ENCODE results near the gene TAS1R1.

DNA sequence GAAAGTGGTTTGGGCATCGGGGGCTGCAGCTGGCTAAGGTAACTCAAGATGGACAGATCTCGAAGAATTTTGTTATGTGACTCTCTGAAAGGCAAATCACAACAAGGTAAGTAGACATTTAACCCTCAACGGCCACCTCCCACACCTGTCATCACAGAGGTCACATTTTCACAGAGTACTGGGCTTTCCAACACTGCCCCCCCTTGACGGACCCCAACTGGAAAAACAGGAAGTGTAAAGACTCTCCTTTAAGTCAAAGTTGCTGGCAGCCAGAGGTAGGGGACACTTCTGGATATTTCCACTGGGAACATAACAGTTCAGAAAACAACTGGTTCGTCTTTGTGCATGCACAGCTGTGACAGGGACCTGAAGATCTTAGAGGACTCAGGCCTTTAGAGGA is 23.1 kb upstream of the TAS1R1 start:
- TF ChIP-seq POLR2A (IDR thresholded peaks at IDR 0.05) (no peak), CTCF (IDR thresholded peaks at IDR 0.05) (no peak)

Measured in body of pancreas (tissue), 4 donors.